Measurements from ENCODE around the gene GUK1.
"Not testable (repeated sequence)": the region's sequence is repeated elsewhere in the genome, so short reads cannot be mapped to it uniquely, and the experiment has no call there.

The GUK1 gene

GRCh38 chr1:228164561-228165371 is 24.7 kb downstream of the GUK1 start:
- DNase-seq: no peak

GRCh38 chr1:228165372-228166169 is 25.5 kb downstream of the GUK1 start, which contains the start of gene IBA57:
Gene IBA57 (plus strand): TSS chr1:228165804. CDS start chr1:228165817, 13 bp downstream.
- DNase-seq: peak; percentile 66 to 85

GRCh38 chr1:228166170-228166936 is 26.3 kb downstream of the GUK1 start:
- no peak for DNase-seq

GRCh38 chr1:228168563-228169270 is 28.6 kb downstream of the GUK1 start:
- no peak for DNase-seq

GRCh38 chr1:228169345-228169744 is 29.3 kb downstream of the GUK1 start:
- DNase-seq: no peak

GRCh38 chr1:228170666-228171065 is 30.6 kb downstream of the GUK1 start:
- DNase-seq: no peak

- no peak for DNase-seq
Observed at GRCh38 chr1:228171221-228171891, 31.3 kb downstream of the GUK1 start.

GRCh38 chr1:228172591-228173527 is 32.8 kb downstream of the GUK1 start:
- DNase-seq: no peak

GRCh38 chr1:228173528-228174481 is 33.7 kb downstream of the GUK1 start:
- DNase-seq: not testable (repeated sequence)

GRCh38 chr1:228174482-228175315 is 34.6 kb downstream of the GUK1 start:
- no peak for DNase-seq

GRCh38 chr1:228175316-228176023 is 35.4 kb downstream of the GUK1 start:
- DNase-seq: no peak

GRCh38 chr1:228176024-228176395 is 35.9 kb downstream of the GUK1 start:
- no peak for DNase-seq

- DNase-seq: no peak
Observed at GRCh38 chr1:228176461-228177182, 36.5 kb downstream of the GUK1 start.

- DNase-seq: no peak
Observed at GRCh38 chr1:228177183-228177475, 37.0 kb downstream of the GUK1 start.

- no peak for DNase-seq
Observed at GRCh38 chr1:228177721-228178710, 37.9 kb downstream of the GUK1 start.

Measured in NCI-H187 (cell line).